ENCODE data around the gene GFI1. TPM values are rescaled to one million over a fixed set of nuclear protein-coding genes. Genes with fewer than 3 reads are reported as not detected.

Gene GFI1
- total RNA-seq, 6 donors from 2014 or later: 2.0 to 7.3 (median 4.0) TPM

DNA sequence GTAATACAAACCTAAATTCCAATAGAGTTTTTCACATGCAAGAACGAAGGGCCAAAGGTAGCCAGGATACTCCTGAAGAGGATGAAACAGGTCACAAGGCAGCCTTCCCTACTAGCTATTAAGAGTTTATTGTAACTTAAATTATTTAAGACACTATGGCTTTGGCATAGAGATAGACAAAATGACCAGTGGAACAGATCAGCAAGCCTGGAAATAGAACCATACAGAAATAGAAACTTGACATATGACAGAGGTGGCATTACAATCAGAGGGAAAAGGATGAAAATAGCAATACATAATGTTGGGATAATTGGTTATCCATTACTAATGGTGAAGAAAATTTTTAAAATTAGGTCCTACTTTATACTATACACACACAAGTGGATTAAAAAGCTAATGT, 16.5 kb downstream of the GFI1 start:
- Histone ChIP-seq H3K9me3 (no peaks in the 10 kb centered on the region), H3K4me1 (no peaks in the 10 kb centered on the region), H3K27me3 (no peaks in the 10 kb centered on the region), H3K4me3 (no peak overlapping the region), H3K36me3 (no peaks in the 10 kb centered on the region), H3K27ac (no peak overlapping the region)
- ATAC-seq (ENCODE audit: low FRiP score in 2 of 2) (no peak), DNase-seq (no peak)
- 88 to 98% methylated on average over 1 of the region's 1 CpG for WGBS, 2 donors
- no peak for TF ChIP-seq POLR2A (IDR thresholded peaks at IDR 0.05)
- no peak for TF ChIP-seq EP300 (IDR thresholded peaks at IDR 0.05)
- TF ChIP-seq, protein P1, sequence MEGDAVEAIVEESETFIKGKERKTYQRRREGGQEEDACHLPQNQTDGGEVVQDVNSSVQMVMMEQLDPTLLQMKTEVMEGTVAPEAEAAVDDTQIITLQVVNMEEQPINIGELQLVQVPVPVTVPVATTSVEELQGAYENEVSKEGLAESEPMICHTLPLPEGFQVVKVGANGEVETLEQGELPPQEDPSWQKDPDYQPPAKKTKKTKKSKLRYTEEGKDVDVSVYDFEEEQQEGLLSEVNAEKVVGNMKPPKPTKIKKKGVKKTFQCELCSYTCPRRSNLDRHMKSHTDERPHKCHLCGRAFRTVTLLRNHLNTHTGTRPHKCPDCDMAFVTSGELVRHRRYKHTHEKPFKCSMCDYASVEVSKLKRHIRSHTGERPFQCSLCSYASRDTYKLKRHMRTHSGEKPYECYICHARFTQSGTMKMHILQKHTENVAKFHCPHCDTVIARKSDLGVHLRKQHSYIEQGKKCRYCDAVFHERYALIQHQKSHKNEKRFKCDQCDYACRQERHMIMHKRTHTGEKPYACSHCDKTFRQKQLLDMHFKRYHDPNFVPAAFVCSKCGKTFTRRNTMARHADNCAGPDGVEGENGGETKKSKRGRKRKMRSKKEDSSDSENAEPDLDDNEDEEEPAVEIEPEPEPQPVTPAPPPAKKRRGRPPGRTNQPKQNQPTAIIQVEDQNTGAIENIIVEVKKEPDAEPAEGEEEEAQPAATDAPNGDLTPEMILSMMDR (IDR thresholded peaks at IDR 0.05): no peak
- TF ChIP-seq POLR2AphosphoS5 (IDR thresholded peaks at IDR 0.05): no peak

DNA sequence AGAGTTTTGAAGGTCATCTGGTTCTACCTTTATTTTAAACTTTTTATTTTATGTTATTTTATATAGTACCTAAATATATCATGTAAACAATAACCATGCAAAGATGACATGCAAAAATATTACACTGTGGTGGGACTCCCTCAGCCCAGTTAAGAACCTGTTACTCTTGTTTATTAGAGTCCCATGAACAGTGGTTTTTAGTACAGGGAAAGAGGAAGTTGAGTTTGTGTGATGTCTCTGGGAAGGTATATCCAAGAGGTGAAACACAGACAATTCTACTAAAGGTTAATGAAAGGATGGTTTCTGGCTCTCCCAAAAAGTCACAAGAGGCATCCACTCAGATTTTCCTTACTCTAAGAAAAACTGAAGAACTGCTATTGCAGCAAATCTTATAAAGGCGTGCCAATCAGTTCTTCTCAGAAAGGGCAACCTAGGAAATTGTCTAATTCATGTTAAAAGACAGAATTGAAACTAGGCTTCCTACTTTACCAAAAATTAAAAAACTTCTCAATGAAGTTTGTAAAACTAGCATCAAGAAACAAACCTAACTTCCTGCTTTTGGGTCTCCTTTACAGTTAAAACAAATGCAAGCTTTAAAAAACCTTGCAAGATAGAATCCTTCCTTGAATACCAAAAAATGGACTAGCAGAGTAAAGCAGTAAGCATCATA, 19.9 kb downstream of the GFI1 start:
- Histone ChIP-seq H3K36me3 (no peaks in the 10 kb centered on the region), H3K9me3 (no peaks in the 10 kb centered on the region), H3K27ac (no peak overlapping the region), H3K4me1 (no peaks in the 10 kb centered on the region), H3K27me3 (no peaks in the 10 kb centered on the region), H3K4me3 (no peak overlapping the region)
- no peak for ATAC-seq (ENCODE audit: low FRiP score in 2 of 2)
- TF ChIP-seq POLR2A (IDR thresholded peaks at IDR 0.05): no peak
- TF ChIP-seq EP300 (IDR thresholded peaks at IDR 0.05): no peak
- TF ChIP-seq, protein P1 (IDR thresholded peaks at IDR 0.05): no peak
- no peak for DNase-seq
- WGBS, 2 donors: 85 to 96% methylated on average over 1 of the region's 1 CpG

DNA sequence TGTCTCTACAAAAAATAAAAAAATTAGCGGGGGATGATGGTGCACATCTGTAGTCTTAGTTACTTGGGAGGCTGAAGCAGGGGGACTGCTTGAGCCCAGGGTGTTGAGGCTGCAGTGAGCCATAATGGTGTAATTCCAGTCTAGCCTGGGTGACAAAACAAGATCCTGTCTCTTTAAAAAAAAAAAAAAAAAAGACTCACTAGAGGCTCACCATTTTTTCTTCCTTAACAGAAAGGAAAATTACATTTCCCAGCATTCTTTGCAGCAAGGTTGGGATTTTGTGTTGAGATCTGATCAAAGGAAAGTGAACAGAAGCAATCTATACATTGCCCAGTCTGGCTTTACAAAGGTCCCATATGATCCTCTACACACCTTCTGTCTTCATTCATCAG, 21.5 kb downstream of the GFI1 start:
- no peaks in the 10 kb centered on the region for H3K36me3 ChIP-seq
- H3K27me3 ChIP-seq: no peaks in the 10 kb centered on the region
- H3K4me1 ChIP-seq: peaks cover 0 to 9% (median 0%) of the 10 kb centered on the region in 4 donors
- no peak overlapping the region for H3K27ac ChIP-seq
- no peak overlapping the region for H3K4me3 ChIP-seq
- DNase-seq: no peak
- TF ChIP-seq POLR2A (IDR thresholded peaks at IDR 0.05): no peak
- no peak for TF ChIP-seq EP300 (IDR thresholded peaks at IDR 0.05)
- no peak for TF ChIP-seq POLR2AphosphoS5 (IDR thresholded peaks at IDR 0.05)
- TF ChIP-seq, protein P1 (IDR thresholded peaks at IDR 0.05): no peak
- no peaks in the 10 kb centered on the region for H3K9me3 ChIP-seq
- ATAC-seq (ENCODE audit: low FRiP score in 2 of 2): no peak
- 100% methylated on average over 1 of the region's 1 CpG for WGBS, 2 donors

DNA sequence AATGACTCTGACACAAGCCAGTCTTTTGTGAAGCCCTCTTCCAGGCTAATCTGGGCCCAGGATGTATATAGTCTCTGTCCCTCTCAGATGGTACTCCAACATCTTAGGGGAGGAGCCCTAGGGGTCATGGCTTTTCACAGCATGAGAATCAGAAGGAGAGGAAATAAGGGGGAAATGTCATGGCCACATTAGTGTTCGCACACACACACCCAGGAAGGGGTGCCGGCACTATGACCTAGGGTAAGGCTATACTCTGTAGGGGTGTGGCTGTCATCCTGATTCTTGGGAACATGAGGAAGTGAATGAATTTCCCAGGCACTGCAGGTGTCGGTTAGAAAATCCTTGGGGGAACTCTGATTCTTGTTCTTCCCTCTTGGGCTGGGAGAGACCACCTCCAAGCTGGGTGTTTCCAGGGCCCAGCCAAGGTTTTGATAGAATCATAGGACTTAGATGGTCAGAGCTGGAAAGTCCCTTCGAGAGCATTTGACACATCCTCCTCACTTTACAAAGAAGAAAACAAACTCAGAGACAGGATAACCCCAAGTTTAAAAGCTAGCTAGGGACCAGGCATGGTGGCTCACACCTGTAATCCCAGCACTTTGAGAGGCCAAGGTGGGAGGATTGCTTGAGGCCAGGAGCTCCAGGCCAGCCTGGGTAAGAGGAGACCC, 22.0 kb downstream of the GFI1 start:
- Histone ChIP-seq H3K4me1 (peaks cover 0 to 15% (median 0%) of the 10 kb centered on the region in 4 donors), H3K27ac (no peak overlapping the region), H3K9me3 (no peaks in the 10 kb centered on the region), H3K27me3 (no peaks in the 10 kb centered on the region), H3K36me3 (no peaks in the 10 kb centered on the region), H3K4me3 (no peak overlapping the region)
- no peak for TF ChIP-seq EP300 (IDR thresholded peaks at IDR 0.05)
- TF ChIP-seq, protein P1 (IDR thresholded peaks at IDR 0.05): no peak
- no peak for TF ChIP-seq POLR2A (IDR thresholded peaks at IDR 0.05)
- TF ChIP-seq POLR2AphosphoS5 (IDR thresholded peaks at IDR 0.05): no peak
- WGBS, 2 donors: 80 to 90% methylated on average over 4 of the region's 4 CpGs
- ATAC-seq (ENCODE audit: low FRiP score in 2 of 2): no peak
- DNase-seq: no peak
